Measurements from ENCODE around the gene NEAT1.
"Not testable (repeated sequence)": the region's sequence is repeated elsewhere in the genome, so short reads cannot be mapped to it uniquely, and the experiment has no call there.

Gene NEAT1

GRCh38 chr11:65454311-65454695 is 31.7 kb downstream of the NEAT1 start:
- DNase-seq = no peak

- DNase-seq = peak; percentile 81
Observed at GRCh38 chr11:65454696-65455456, 32.3 kb downstream of the NEAT1 start.

- DNase-seq = no peak
Observed at GRCh38 chr11:65456418-65456817, 33.8 kb downstream of the NEAT1 start.

GRCh38 chr11:65459552-65459951 is 37.0 kb downstream of the NEAT1 start:
- no peak for DNase-seq

GRCh38 chr11:65465471-65465870 is 42.9 kb downstream of the NEAT1 start:
- DNase-seq = not testable (repeated sequence)

GRCh38 chr11:65467306-65467705 is 44.7 kb downstream of the NEAT1 start:
- DNase-seq = not testable (repeated sequence)

GRCh38 chr11:65468874-65469333 is 46.3 kb downstream of the NEAT1 start:
- peak; percentile 50 for DNase-seq

GRCh38 chr11:65470433-65471049 is 47.9 kb downstream of the NEAT1 start:
- no peak for DNase-seq

GRCh38 chr11:65471447-65471891 is 48.9 kb downstream of the NEAT1 start:
- no peak for DNase-seq

- not testable (repeated sequence) for DNase-seq
Observed at GRCh38 chr11:65472588-65473277, 50.1 kb downstream of the NEAT1 start.

- DNase-seq = no peak
Observed at GRCh38 chr11:65473278-65473860, 50.8 kb downstream of the NEAT1 start.

- DNase-seq = no peak
Observed at GRCh38 chr11:65474864-65475263, 52.3 kb downstream of the NEAT1 start.

- no peak for DNase-seq
Observed at GRCh38 chr11:65476632-65477148, 54.1 kb downstream of the NEAT1 start.

GRCh38 chr11:65477149-65477965 is 54.8 kb downstream of the NEAT1 start:
- DNase-seq = peak; percentile 93

GRCh38 chr11:65478388-65479183 is 56.0 kb downstream of the NEAT1 start:
- no peak for DNase-seq

- no peak for DNase-seq
Observed at GRCh38 chr11:65479184-65480145, 56.9 kb downstream of the NEAT1 start.

GRCh38 chr11:65482306-65482850 is 59.8 kb downstream of the NEAT1 start:
- no peak for DNase-seq

GRCh38 chr11:65485920-65486219 is 63.3 kb downstream of the NEAT1 start:
- DNase-seq = no peak

- DNase-seq = no peak
Observed at GRCh38 chr11:65486570-65487466, 64.2 kb downstream of the NEAT1 start.
